ENCODE data around the gene FARP2. TPM values are rescaled to one million over a fixed set of nuclear protein-coding genes. Genes with fewer than 3 reads are reported as not detected.

The FARP2 gene
- total and polyA plus RNA-seq, 2 experiments from 2014 or later: 16.0 to 22.6 TPM

GRCh38 chr2:241451840-241452506 is 95.9 kb downstream of the FARP2 start:
- Mint-ChIP-seq H3K4me3 (no peak overlapping the region), H3K27me3 (ENCODE audit: insufficient read depth, low read depth, poor library complexity) (peaks cover 2% of the 10 kb centered on the region), H3K36me3 (ENCODE audit: low read depth) (0 out of 3 replicates have a peak, but pooled peaks cover 3% of the 10 kb centered on the region), H3K9me3 (no peaks in the 10 kb centered on the region), H3K27ac (no peak overlapping the region), H3K4me1 (peaks cover 6% of the 10 kb centered on the region; the same call in 2 of the 3 replicates)
- H3K36me3 ChIP-seq (ENCODE audit: insufficient read depth): no peaks in the 10 kb centered on the region
- H3K4me1 ChIP-seq (ENCODE audit: insufficient read depth): no peaks in the 10 kb centered on the region
- no peak overlapping the region for H3K4me2 ChIP-seq
- ATAC-seq: no peak
- TF ChIP-seq STAT1 (IDR thresholded peaks at IDR 0.05; ENCODE audit: unreplicated experiment) (no peak), ZNF331 (CRISPR knock-in tag; IDR thresholded peaks at IDR 0.05; ENCODE audit: low read depth) (no peak), ZNF114 (CRISPR knock-in tag; IDR thresholded peaks at IDR 0.05) (no peak), EZH2phosphoT487 (IDR thresholded peaks at IDR 0.05; ENCODE audit: unreplicated experiment) (no peak), POLR2AphosphoS5 (IDR thresholded peaks at IDR 0.05; ENCODE audit: low read depth) (no peak), CTCF (conservative IDR thresholded peaks at IDR 0.05; ENCODE audit: low read depth in 2 of 2) (no peak), ETS1 (IDR thresholded peaks at IDR 0.05) (no peak), CREB1 (CRISPR knock-in tag; IDR thresholded peaks at IDR 0.05; ENCODE audit: low read depth) (no peak), ZNF462 (CRISPR knock-in tag; IDR thresholded peaks at IDR 0.05) (no peak), NANOG (IDR thresholded peaks at IDR 0.05; ENCODE audit: borderline replicate concordance) (no peak), EZH2 (IDR thresholded peaks at IDR 0.05; ENCODE audit: low read depth, unreplicated experiment) (no peak), REST (IDR thresholded peaks at IDR 0.05; ENCODE audit: unreplicated experiment) (no peak), JUNB (IDR thresholded peaks at IDR 0.05; ENCODE audit: unreplicated experiment) (no peak)
- no peaks in the 10 kb centered on the region for H3K79me2 ChIP-seq (replicated peaks; ENCODE audit: insufficient read depth)
- no peak overlapping the region for H3K27ac ChIP-seq (ENCODE audit: low read depth)
- H2AFZ ChIP-seq: no peak overlapping the region
- no peaks in the 10 kb centered on the region; the same call in 1 of the 2 replicates for H4K20me1 ChIP-seq (replicated peaks; ENCODE audit: insufficient read depth)
- H3K27me3 ChIP-seq (ENCODE audit: insufficient read depth): no peaks in the 10 kb centered on the region
- DNase-seq (ENCODE audit: low spot score): no peak
- no peaks in the 10 kb centered on the region for H3K9me2 ChIP-seq (ENCODE audit: insufficient read depth)
- no peaks in the 10 kb centered on the region for H3F3A ChIP-seq (replicated peaks; ENCODE audit: low read depth)
- no peak overlapping the region for H3K4me3 ChIP-seq

Measured in GM23338 (cell line).